ENCODE results near the gene SPG11.

SPG11 gene

DNA sequence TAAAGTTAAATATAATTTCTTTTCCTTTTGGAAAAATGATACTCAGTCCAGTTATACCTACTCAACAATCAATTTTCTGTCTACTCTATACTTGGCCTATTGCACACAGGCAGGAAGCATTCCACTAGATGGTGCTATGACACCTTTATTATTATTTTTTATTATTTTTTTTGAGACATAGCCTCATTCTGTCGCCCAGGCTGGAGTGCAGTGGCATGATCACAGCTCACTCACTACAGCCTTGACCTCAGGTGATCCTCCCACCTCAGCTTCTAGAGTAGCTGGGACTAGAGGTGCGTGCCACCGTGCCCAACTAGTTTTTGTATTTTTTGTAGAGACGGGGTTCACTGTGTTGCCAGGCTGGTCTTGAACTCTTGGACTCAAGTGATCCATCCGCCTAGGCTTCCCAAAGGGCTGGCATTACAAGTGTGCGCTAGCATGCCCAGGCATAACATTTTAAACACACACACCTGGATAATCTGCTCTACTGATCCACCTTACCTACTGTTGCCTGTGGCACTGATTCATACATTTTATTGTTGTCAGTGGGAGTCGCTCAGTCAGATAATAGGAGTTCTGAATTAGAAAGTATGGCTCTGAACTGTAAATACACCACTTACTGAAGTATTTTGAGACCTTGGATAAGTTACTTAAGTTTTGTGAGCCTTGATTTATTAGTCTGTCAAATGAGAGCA lies 70.3 kb downstream of the SPG11 start:
- no peak overlapping the region for H2AFZ ChIP-seq (ENCODE audit: low read depth, low read length)
- peaks cover 78% of the 10 kb centered on the region for H3K36me3 ChIP-seq (ENCODE audit: insufficient read depth, low read length)
- H3K9me3 ChIP-seq (ENCODE audit: low read length) = no peaks in the 10 kb centered on the region
- no peaks in the 10 kb centered on the region for H3K4me1 ChIP-seq (ENCODE audit: insufficient read depth, low read length)
- no peaks in the 10 kb centered on the region for H3K27me3 ChIP-seq (ENCODE audit: insufficient read depth, low read length)
- no peak overlapping the region for H3K4me3 ChIP-seq (ENCODE audit: low read length)

DNA sequence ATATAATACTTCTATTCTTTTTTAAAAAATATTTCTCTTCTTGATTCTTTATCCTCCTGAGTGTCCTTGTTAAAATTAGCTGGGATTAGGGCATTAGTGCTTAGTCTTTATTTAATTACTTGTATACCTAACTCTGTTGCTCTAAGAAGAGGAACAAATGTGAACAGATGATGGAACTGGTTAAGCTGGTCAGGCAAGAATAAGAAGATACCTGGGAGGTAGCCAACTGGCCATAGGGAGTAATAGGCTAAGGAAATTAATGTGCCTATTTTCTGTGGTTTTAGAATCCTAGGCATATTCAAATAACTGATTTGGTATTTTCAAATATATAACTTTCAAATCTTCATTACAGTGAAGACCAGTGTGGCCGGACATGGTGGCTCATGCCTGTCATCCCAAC lies 72.1 kb downstream of the SPG11 start:
- H3K27me3 ChIP-seq (ENCODE audit: insufficient read depth, low read length) = no peaks in the 10 kb centered on the region
- H3K9me3 ChIP-seq (ENCODE audit: low read length) = no peaks in the 10 kb centered on the region
- H3K36me3 ChIP-seq (ENCODE audit: insufficient read depth, low read length) = peaks cover 78% of the 10 kb centered on the region
- no peak overlapping the region for H3K4me3 ChIP-seq (ENCODE audit: low read length)
- H2AFZ ChIP-seq (ENCODE audit: low read depth, low read length) = no peak overlapping the region
- H3K4me1 ChIP-seq (ENCODE audit: insufficient read depth, low read length) = no peaks in the 10 kb centered on the region

DNA sequence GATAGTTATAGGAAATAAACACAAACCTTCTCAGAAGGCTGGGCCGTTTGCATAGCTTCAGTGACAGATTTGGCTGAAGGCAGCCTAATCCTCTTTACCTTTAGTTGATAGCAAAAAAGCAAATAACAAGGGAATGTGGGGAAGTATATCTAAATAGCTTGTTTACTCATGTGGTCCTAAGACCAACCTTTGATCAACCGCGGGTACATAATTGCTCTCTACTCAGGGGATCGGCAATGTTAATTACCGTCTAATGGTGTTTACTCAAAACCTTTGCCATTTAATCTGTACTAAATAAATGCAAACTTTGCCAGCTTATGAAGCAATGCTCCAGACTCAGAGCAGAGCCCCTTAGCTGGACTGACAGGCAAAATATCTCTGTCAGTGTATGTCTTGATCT lies 74.9 kb downstream of the SPG11 start:
- H3K27me3 ChIP-seq (ENCODE audit: insufficient read depth, low read length) = no peaks in the 10 kb centered on the region
- H3K4me1 ChIP-seq (ENCODE audit: insufficient read depth, low read length) = no peaks in the 10 kb centered on the region
- no peak overlapping the region for H3K4me3 ChIP-seq (ENCODE audit: low read length)
- H3K9me3 ChIP-seq (ENCODE audit: low read length) = peaks cover 2% of the 10 kb centered on the region
- peaks cover 83% of the 10 kb centered on the region for H3K36me3 ChIP-seq (ENCODE audit: insufficient read depth, low read length)
- no peak overlapping the region for H2AFZ ChIP-seq (ENCODE audit: low read depth, low read length)

DNA sequence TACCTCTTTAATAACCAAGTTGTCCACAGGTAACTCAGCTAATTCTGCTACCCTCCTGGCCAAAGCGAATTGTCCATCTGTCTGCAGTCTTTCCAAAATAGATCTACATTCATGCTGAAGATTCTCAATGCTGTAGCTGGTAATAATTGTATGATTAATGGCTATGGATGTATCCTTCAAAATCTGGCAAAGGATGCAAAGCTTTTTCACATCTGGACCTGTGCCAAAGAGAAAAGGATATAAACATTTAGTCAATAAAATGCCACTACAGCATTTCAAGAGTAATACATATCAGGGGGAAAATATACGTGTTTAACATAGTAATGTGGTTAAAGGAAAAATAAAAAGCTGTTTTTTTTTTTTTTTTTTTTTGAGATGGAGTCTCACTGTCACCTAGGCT lies 77.8 kb downstream of the SPG11 start:
- H3K4me3 ChIP-seq (ENCODE audit: low read length) = no peak overlapping the region
- H2AFZ ChIP-seq (ENCODE audit: low read depth, low read length) = no peak overlapping the region
- H3K4me1 ChIP-seq (ENCODE audit: insufficient read depth, low read length) = no peaks in the 10 kb centered on the region
- H3K27me3 ChIP-seq (ENCODE audit: insufficient read depth, low read length) = no peaks in the 10 kb centered on the region
- H3K9me3 ChIP-seq (ENCODE audit: low read length) = peaks cover 5% of the 10 kb centered on the region
- H3K36me3 ChIP-seq (ENCODE audit: insufficient read depth, low read length) = peaks cover 83% of the 10 kb centered on the region

DNA sequence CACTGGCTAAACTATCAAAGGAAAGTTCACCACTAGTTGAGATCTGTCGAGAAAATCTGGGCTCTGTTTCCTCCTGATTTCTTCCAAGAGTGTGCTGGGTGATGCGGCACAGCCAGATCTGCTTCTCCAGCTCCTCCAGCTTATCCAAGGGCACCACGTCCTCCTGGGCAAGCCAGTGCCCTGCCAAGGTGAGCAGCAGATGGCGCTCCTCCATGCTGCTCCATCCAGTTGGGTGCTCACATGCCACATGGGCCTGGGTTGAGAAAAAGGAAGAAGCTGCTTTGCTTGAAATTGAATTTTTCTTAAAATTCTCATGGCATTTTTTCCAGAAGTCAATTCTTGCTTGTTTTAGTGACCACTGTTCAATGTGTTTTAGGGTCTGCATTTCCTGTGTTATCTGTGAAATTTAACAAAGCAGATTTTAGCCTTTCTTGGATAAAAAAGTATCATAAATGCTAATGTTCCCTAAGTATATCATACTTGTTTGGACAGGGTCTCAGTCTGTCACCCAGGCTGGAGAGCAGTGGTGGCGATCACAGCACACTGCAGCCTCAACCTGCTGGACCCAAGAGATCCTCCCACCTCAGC lies 79.2 kb downstream of the SPG11 start:
- Histone ChIP-seq H3K36me3 (ENCODE audit: insufficient read depth, low read length) (peaks cover 72% of the 10 kb centered on the region), H3K4me1 (ENCODE audit: insufficient read depth, low read length) (no peaks in the 10 kb centered on the region), H2AFZ (ENCODE audit: low read depth, low read length) (no peak overlapping the region), H3K9me3 (ENCODE audit: low read length) (peaks cover 5% of the 10 kb centered on the region), H3K4me3 (ENCODE audit: low read length) (no peak overlapping the region), H3K27me3 (ENCODE audit: insufficient read depth, low read length) (no peaks in the 10 kb centered on the region)

DNA sequence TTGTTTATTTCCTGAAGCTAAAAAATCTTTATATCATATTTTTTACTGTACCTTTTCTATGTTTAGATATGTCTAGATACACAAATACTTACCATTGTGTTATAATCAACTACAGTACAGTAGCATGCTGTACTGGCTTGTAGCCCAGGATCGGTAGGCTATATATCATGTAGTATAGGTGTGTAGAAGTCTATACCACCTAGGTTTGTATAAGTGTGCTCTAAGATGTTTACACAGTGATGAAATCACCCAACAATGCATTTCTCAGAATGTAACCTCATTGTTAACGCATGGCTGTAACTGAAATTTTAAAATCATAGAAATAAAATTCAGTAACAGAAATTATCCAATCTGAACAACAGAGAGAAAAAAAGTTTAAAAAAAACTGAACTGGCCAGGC lies 83.4 kb downstream of the SPG11 start:
- Histone ChIP-seq H2AFZ (ENCODE audit: low read depth, low read length) (no peak overlapping the region), H3K36me3 (ENCODE audit: insufficient read depth, low read length) (peaks cover 40% of the 10 kb centered on the region), H3K4me1 (ENCODE audit: insufficient read depth, low read length) (no peaks in the 10 kb centered on the region), H3K4me3 (ENCODE audit: low read length) (no peak overlapping the region), H3K27me3 (ENCODE audit: insufficient read depth, low read length) (no peaks in the 10 kb centered on the region), H3K9me3 (ENCODE audit: low read length) (peaks cover 5% of the 10 kb centered on the region)

DNA sequence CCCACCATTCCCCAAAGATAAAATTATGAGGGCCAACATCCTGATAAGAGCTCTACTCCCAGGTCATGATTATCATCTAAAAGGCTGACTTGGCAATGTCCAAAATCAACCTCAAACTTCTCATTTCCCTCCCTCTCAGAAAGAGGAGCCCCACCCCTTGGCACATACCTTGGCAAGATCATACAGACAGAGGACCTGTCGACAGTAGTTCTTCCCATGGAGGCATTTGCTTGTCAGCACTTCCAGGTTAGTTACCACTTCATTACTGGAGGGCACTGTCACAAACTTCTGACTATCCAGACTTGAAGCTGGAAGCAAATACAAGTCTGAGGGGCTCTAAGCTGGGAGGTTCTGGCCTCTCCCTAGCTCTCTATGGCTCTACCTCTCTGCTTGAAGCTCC lies 88.7 kb downstream of the SPG11 start:
- H3K9me3 ChIP-seq (ENCODE audit: low read length) = no peaks in the 10 kb centered on the region
- H3K27me3 ChIP-seq (ENCODE audit: insufficient read depth, low read length) = no peaks in the 10 kb centered on the region
- no peaks in the 10 kb centered on the region for H3K4me1 ChIP-seq (ENCODE audit: insufficient read depth, low read length)
- H2AFZ ChIP-seq (ENCODE audit: low read depth, low read length) = no peak overlapping the region
- H3K36me3 ChIP-seq (ENCODE audit: insufficient read depth, low read length) = peaks cover 38% of the 10 kb centered on the region
- H3K4me3 ChIP-seq (ENCODE audit: low read length) = no peak overlapping the region

DNA sequence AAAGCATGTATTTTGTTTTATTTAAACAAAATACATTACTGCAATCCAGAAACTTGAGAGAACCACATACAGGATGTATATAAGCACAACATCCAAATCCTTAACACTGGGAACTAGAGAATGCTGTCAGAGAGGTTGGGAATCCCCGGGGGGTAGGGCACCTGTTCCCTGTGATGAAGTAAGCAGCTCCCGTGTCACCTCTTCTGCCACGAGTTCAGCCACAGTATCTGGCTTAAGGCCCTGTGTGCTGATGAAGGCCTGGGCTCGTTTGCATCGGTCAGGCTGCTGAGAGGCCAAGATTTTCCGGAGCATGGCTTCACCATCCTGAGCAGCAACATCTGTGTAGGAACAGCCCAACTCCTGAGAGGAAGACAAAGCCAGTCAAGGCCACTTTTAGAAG lies 90.1 kb downstream of the SPG11 start:
- no peak overlapping the region for H2AFZ ChIP-seq (ENCODE audit: low read depth, low read length)
- peaks cover 42% of the 10 kb centered on the region for H3K36me3 ChIP-seq (ENCODE audit: insufficient read depth, low read length)
- no peaks in the 10 kb centered on the region for H3K4me1 ChIP-seq (ENCODE audit: insufficient read depth, low read length)
- no peak overlapping the region for H3K4me3 ChIP-seq (ENCODE audit: low read length)
- no peaks in the 10 kb centered on the region for H3K9me3 ChIP-seq (ENCODE audit: low read length)
- H3K27me3 ChIP-seq (ENCODE audit: insufficient read depth, low read length) = no peaks in the 10 kb centered on the region

DNA sequence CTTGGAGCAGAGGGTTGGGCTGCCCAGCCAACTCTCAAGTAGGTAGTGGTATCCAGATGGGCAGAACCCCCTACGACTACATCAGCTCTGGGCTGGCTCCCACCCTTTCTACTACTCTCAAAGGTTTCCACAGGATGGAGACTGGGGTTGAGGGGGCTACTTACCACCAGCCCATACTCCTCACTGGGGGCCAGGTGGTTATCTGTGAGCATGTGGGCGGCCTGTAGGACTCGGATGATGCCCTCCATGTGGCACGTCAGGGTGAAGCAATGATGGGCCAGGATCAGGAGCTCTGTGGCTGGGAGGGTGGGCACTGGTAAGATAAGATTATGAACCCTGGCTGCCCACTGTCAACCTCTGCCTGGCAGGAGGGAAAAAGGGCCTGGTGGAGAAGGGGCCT lies 93.1 kb downstream of the SPG11 start:
- H3K36me3 ChIP-seq (ENCODE audit: insufficient read depth, low read length) = peaks cover 57% of the 10 kb centered on the region
- H2AFZ ChIP-seq (ENCODE audit: low read depth, low read length) = no peak overlapping the region
- H3K9me3 ChIP-seq (ENCODE audit: low read length) = peaks cover 10% of the 10 kb centered on the region
- no peak overlapping the region for H3K4me3 ChIP-seq (ENCODE audit: low read length)
- no peaks in the 10 kb centered on the region for H3K27me3 ChIP-seq (ENCODE audit: insufficient read depth, low read length)
- H3K4me1 ChIP-seq (ENCODE audit: insufficient read depth, low read length) = no peaks in the 10 kb centered on the region

DNA sequence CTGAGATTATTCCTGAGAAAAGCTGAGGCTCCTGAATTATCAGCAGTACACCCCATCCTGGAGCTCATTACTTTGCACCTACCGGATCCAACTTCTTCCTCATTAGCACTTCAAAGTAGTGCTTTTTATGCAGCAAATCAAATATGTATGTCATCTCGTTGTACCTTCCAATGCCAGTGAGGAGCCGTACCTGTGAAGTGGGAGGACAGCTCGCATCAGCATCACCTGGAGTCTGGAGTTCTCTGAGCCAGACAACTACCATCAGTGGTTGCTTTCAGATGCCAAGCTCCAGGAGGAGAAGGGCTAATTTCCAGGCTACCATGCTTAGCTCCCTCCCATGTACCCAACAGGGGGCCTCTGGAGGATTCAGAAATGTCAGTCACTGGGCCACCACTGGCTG lies 94.1 kb downstream of the SPG11 start:
- no peaks in the 10 kb centered on the region for H3K4me1 ChIP-seq (ENCODE audit: insufficient read depth, low read length)
- peaks cover 62% of the 10 kb centered on the region for H3K36me3 ChIP-seq (ENCODE audit: insufficient read depth, low read length)
- H2AFZ ChIP-seq (ENCODE audit: low read depth, low read length) = no peak overlapping the region
- no peak overlapping the region for H3K4me3 ChIP-seq (ENCODE audit: low read length)
- no peaks in the 10 kb centered on the region for H3K27me3 ChIP-seq (ENCODE audit: insufficient read depth, low read length)
- H3K9me3 ChIP-seq (ENCODE audit: low read length) = peaks cover 19% of the 10 kb centered on the region

DNA sequence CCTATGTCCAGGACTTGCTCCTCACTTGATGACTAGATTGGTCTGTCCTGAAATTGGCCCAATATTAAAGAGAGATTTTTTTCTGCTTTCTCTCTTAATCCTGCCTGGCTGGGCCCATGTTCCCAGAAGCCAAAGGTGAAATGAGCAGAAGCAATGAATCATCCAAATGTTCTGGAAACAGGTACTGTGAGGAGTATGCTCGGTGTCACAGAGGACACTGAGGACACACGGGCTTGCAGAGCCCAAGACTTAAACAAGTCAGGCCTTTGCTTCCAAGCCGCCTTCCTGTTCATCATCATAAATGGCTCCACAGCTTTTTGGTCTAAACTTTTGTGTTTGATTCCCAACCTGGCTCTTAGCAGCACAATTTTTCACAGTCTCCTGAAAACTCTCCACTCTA lies 95.1 kb downstream of the SPG11 start:
- Histone ChIP-seq H3K4me1 (ENCODE audit: insufficient read depth, low read length) (no peaks in the 10 kb centered on the region), H2AFZ (ENCODE audit: low read depth, low read length) (no peak overlapping the region), H3K27me3 (ENCODE audit: insufficient read depth, low read length) (no peaks in the 10 kb centered on the region), H3K36me3 (ENCODE audit: insufficient read depth, low read length) (peaks cover 67% of the 10 kb centered on the region), H3K9me3 (ENCODE audit: low read length) (peaks cover 26% of the 10 kb centered on the region), H3K4me3 (ENCODE audit: low read length) (no peak overlapping the region)

DNA sequence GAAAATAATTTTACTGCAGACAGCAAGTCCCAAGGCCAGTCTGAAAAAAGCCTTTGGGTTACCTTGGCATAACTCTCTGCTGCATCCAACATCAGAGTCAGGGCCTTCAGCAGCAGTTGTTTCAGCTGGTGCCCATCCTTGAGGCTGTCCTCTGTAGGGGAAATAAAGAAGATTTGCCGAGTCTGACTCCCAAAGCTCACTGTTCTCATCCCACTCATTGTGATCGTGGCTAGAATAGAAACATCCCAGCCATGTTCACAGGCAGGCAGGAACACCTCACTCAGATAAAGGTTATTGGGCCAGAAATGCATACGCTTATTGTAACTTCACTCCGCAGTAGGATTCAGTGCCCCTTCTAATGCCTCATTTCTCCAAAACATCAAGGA lies 97.3 kb downstream of the SPG11 start:
- H3K4me1 ChIP-seq (ENCODE audit: insufficient read depth, low read length) = no peaks in the 10 kb centered on the region
- H3K9me3 ChIP-seq (ENCODE audit: low read length) = peaks cover 26% of the 10 kb centered on the region
- H3K27me3 ChIP-seq (ENCODE audit: insufficient read depth, low read length) = no peaks in the 10 kb centered on the region
- no peak overlapping the region for H3K4me3 ChIP-seq (ENCODE audit: low read length)
- peaks cover 76% of the 10 kb centered on the region for H3K36me3 ChIP-seq (ENCODE audit: insufficient read depth, low read length)
- H2AFZ ChIP-seq (ENCODE audit: low read depth, low read length) = no peak overlapping the region

DNA sequence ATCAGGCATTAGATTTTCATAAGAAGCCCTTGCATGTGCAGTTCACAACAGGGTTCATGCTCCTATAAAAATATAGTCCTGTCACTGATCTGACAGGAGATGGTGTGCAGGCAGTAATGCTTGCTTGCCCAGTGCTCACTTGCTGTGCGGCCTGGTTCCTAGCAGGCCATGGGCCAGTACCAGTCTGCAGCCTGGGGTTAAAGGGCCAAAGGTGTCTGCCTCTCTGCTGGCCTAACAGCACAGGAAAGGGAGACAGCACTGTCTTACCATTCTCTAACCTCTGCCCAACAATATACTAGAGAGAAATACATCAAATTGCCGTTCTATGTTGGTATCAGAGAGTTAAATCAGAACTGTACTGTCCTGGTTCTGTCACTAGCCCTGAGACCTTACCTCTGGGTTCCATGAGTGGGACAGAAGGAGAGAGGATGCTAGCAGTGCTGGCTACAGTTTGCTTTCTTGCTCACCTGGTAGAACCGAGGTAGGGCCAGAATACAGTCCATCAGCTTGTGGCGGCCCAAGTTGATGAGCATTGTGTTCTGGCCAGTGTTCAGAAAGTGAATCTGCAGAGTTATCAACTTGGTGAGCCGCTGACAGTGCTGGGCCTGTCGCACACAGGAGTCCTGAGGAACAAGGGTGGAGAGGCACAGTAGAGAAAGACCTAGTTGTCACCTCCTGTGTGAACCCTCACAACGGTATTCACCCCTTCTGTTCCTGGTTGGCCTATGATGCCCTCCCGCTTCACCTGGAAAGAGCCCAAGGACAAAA lies 97.9 kb downstream of the SPG11 start:
- peaks cover 76% of the 10 kb centered on the region for H3K36me3 ChIP-seq (ENCODE audit: insufficient read depth, low read length)
- H3K4me1 ChIP-seq (ENCODE audit: insufficient read depth, low read length) = no peaks in the 10 kb centered on the region
- no peak overlapping the region for H2AFZ ChIP-seq (ENCODE audit: low read depth, low read length)
- H3K9me3 ChIP-seq (ENCODE audit: low read length) = peaks cover 26% of the 10 kb centered on the region
- no peaks in the 10 kb centered on the region for H3K27me3 ChIP-seq (ENCODE audit: insufficient read depth, low read length)
- no peak overlapping the region for H3K4me3 ChIP-seq (ENCODE audit: low read length)
